Measurements from ENCODE around the gene ZFP36L1.

The ZFP36L1 gene

GRCh38 chr14:68762953-68763764 lies 29.7 kb downstream of the ZFP36L1 start:
- in situ Hi-C loops (cut with HindIII; ENCODE audit: low sequenced_read_pairs): no loop called here
- DNase-seq (ENCODE audit: low read depth): no peak

GRCh38 chr14:68761391-68761790 lies 31.5 kb downstream of the ZFP36L1 start:
- in situ Hi-C loops (cut with HindIII; ENCODE audit: low sequenced_read_pairs): no loop called here
- no peak for DNase-seq (ENCODE audit: low read depth)
- no peak overlapping the region for H3K4me3 ChIP-seq (ENCODE audit: low read depth, low read length)
- TF ChIP-seq CTCF (IDR thresholded peaks at IDR 0.05; ENCODE audit: low read depth, low read length, missing control alignments): no peak

More at GRCh38 chr14:68762953-68763764, 29.7 kb downstream of the ZFP36L1 start:
- no peak for TF ChIP-seq CTCF (IDR thresholded peaks at IDR 0.05; ENCODE audit: low read depth, low read length, missing control alignments)
- no peak overlapping the region for H3K4me3 ChIP-seq (ENCODE audit: low read depth, low read length)

GRCh38 chr14:68760761-68761160 lies 32.1 kb downstream of the ZFP36L1 start:
- no peak for TF ChIP-seq CTCF (IDR thresholded peaks at IDR 0.05; ENCODE audit: low read depth, low read length, missing control alignments)
- no peak overlapping the region for H3K4me3 ChIP-seq (ENCODE audit: low read depth, low read length)
- in situ Hi-C loops (cut with HindIII; ENCODE audit: low sequenced_read_pairs): no loop called here
- no peak for DNase-seq (ENCODE audit: low read depth)

GRCh38 chr14:68759937-68760336 lies 32.9 kb downstream of the ZFP36L1 start:
- in situ Hi-C loops (cut with HindIII; ENCODE audit: low sequenced_read_pairs): no loop called here
- DNase-seq (ENCODE audit: low read depth): no peak
- H3K4me3 ChIP-seq (ENCODE audit: low read depth, low read length): no peak overlapping the region
- no peak for TF ChIP-seq CTCF (IDR thresholded peaks at IDR 0.05; ENCODE audit: low read depth, low read length, missing control alignments)

GRCh38 chr14:68759017-68759560 lies 33.8 kb downstream of the ZFP36L1 start:
- in situ Hi-C loops (cut with HindIII; ENCODE audit: low sequenced_read_pairs): no loop called here
- H3K4me3 ChIP-seq (ENCODE audit: low read depth, low read length): no peak overlapping the region
- no peak for DNase-seq (ENCODE audit: low read depth)
- TF ChIP-seq CTCF (IDR thresholded peaks at IDR 0.05; ENCODE audit: low read depth, low read length, missing control alignments): no peak

GRCh38 chr14:68758301-68758700 lies 34.6 kb downstream of the ZFP36L1 start:
- TF ChIP-seq CTCF (IDR thresholded peaks at IDR 0.05; ENCODE audit: low read depth, low read length, missing control alignments): no peak
- no peak for DNase-seq (ENCODE audit: low read depth)
- in situ Hi-C loops (cut with HindIII; ENCODE audit: low sequenced_read_pairs): no loop called here
- no peak overlapping the region for H3K4me3 ChIP-seq (ENCODE audit: low read depth, low read length)

All from astrocyte of the cerebellum (primary cell).